GM19438 (cell line): ENCODE results near the gene ZC3H12D.
"Not testable (repeated sequence)": the region's sequence is repeated elsewhere in the genome, so short reads cannot be mapped to it uniquely, and the experiment has no call there.

Experiments used
- ATAC-seq: cut with Tn5 transposase; IDR thresholded peaks from one replicate; pipeline ENCODE4 v1.9.1; 2021; ENCODE audit warnings: low read depth; ENCODE audit not compliant: unreplicated experiment

ZC3H12D gene

GRCh38 chr6:149484733-149485700 is at the start of gene ZC3H12D:
ZC3H12D (minus strand) TSS chr6:149485014; CDS start chr6:149474543, 10,471 bp downstream.
- peak; percentile 29 for ATAC-seq

DNA sequence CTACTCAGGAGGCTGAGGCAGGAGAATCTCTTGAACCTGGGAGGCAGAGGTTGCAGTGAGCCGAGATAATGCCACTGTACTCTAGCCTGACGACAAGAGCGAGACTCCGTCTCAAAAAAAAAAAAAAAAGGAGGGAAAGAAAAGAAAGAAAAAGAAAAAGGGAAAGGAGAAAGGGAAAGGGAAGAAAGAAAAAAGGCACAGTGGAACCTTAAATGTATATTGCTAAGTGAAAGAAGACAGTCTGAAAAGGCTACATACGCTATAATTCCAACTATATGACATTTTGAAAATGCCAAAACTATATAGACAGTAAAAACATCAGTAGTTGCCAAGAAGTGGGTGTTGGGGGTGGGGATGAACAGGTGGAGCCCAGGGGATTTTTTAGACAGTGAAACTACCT is 44.8 kb upstream of the ZC3H12D start:
- no peak for ATAC-seq

GRCh38 chr6:149515494-149515893 is 30.7 kb upstream of the ZC3H12D start:
- ATAC-seq = no peak

DNA sequence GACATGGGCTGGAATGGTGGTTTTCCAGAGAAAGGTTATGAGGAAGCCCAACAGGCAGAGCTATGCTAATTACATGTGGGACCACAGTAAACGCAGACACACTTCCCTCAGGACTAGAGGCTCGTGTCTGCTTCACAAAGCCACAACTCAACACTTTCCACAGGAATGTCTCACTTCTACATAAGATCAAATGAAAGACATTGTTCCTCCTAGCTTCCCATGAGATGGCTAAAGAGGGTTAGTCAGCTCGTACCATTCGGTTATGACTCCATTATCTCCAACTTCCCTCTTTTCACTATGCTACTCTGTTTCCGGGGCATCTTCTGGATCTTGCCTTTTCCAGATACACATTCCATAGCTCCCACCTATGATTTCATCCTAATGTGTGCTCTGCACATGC is 29.1 kb upstream of the ZC3H12D start:
- no peak for ATAC-seq

GRCh38 chr6:149510793-149511512 is 26.1 kb upstream of the ZC3H12D start:
- no peak for ATAC-seq

DNA sequence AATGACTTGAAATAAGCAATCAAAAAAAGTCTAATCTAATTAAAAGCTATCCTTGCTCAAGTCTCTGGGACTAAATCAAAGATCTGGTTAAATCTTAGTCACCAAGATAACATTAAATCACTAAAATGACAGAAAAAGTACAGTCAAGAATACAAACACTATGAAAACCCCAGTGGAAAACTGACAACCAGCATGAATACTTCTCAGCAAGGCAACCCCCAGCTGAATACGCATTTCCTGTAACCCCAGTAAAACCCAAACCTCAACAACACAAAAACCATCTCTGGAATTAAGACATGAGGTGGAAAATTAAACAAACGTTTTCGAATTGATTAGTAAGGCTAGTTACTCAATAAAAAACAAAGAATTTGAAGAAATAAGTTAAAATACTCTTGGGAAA is 23.7 kb upstream of the ZC3H12D start:
- no peak for ATAC-seq

GRCh38 chr6:149503872-149504271 is 19.1 kb upstream of the ZC3H12D start:
- no peak for ATAC-seq

DNA sequence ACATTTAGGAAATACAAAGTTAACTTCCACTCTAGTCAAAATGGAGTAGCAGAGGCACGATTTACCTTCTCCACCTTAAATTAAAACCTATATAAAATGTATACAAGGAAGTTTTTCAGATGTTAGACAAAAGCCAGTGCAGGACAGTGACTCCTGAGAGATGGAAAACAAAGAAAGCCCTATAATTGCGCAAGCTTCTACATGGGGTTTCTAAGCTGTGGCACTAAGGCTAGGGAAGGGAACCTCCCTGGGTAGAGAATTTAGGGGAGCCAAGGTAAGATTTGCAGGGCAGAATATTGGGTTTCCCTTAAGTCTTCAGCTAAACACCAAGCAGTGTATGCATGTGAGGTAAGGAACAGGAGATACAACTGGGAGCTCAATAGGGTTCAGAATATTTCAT is 18.5 kb upstream of the ZC3H12D start:
- no peak for ATAC-seq

GRCh38 chr6:149501768-149502167 is 17.0 kb upstream of the ZC3H12D start:
- ATAC-seq = no peak

- ATAC-seq = no peak
Observed at GRCh38 chr6:149501201-149501600, 16.4 kb upstream of the ZC3H12D start.

DNA sequence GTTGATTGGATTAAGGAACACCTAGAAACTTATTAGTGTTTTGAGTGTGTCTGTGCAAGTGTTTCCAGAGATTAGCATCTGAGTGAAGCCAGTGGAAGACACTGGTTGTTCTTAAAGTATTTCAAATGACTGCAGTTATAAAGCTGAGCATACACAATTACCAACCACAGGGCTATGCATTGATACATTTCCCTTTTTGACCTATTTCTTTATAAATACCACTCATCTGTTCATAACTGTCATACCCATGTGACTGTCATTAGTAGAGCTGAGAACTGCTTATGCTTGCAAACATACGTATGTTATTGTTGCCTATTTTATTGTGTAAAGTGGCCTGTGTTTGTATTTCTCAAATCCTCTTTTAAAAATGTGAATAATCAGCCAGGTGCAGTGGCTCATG is 15.3 kb upstream of the ZC3H12D start:
- ATAC-seq = no peak

GRCh38 chr6:149499066-149499465 is 14.3 kb upstream of the ZC3H12D start:
- no peak for ATAC-seq

- ATAC-seq = no peak
Observed at GRCh38 chr6:149497365-149497764, 12.6 kb upstream of the ZC3H12D start.

GRCh38 chr6:149496597-149496996 is 11.8 kb upstream of the ZC3H12D start:
- not testable (repeated sequence) for ATAC-seq

- ATAC-seq = not testable (repeated sequence)
Observed at GRCh38 chr6:149495349-149496016, 10.7 kb upstream of the ZC3H12D start.

DNA sequence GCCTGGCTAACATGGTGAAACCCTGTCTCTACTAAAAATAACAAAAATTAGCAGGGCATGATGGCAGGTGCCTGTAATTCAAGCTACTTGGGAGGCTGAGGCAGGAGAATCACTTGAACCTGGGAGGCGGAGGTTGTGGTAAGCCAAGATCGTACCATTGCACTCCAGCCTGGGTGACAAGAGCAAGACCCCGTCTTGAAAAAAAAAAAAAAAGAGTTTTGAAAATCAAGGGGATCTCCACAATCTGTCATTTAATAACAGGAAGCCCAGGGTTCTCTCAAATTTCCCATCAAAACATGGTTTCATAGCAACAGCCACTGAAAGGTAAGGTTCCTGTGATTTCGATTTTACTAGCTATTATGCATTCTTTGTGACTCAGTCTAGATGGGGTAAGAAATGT is 10.0 kb upstream of the ZC3H12D start:
- not testable (repeated sequence) for ATAC-seq

- no peak for ATAC-seq
Observed at GRCh38 chr6:149493761-149494320, 9.0 kb upstream of the ZC3H12D start.

DNA sequence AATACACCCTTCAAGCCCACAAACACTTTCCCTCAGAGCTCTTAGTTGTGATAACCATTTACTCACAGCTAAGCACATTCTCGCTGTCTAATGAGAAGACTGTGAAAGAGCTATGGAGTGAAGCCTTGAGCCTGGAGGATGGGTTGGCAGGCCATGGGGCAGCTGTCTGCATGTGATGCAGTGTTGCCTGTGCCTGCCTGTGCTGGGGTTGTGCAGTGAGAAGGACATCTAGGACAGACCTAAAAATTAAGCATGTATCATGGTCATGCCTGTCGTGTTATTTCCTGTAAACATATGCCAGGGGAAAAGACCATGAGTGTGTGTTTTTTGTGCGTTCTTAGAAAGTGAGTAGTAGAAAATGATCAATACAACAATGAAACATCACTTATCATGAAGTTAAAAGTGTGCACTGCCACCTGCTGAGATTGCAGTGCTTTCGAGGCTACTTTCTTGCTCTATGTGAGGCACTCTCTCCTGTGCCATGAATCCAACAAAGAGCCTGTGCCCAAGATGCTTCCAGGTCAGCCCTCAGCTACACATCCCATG is 8.1 kb upstream of the ZC3H12D start:
- no peak for ATAC-seq

- ATAC-seq = no peak
Observed at GRCh38 chr6:149489967-149490366, 5.2 kb upstream of the ZC3H12D start.

DNA sequence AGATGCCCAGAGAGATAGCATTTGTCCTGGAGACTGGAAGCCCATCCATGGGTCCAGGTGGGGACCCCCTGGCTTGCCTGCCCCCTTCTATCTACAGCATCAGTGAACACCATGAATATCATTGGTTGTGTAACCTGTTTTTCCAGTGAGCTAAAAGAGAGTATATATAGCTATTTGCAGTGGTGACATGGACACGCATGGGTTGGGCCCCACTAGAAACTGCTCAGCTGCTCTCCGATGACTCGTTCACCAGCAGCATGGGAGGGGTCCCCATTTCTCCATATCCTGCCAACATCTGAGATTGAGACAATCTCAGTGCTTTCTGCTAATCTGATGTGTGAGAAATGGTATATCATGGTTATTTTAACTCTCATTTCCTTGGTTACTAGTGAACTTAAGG is 4.0 kb upstream of the ZC3H12D start:
- ATAC-seq = no peak
